SK-N-SH (cell line): ENCODE results near the gene ARRDC3. TPM values are rescaled to one million over a fixed set of nuclear protein-coding genes. Genes with fewer than 3 reads are reported as not detected.
"Not testable (repeated sequence)": the region's sequence is repeated elsewhere in the genome, so short reads cannot be mapped to it uniquely, and the experiment has no call there.

ENCODE experiments used
- CTCF ChIA-PET: fragments of 300-600, 350-600 bp; formaldehyde crosslinking; extraction: SDS; loops from one replicate; lab custom pipeline; 2021; lab: Yijun Ruan, JAX
- POLR2A ChIA-PET: fragments of 350-600 bp; sonication (Branson Sonifier 250); formaldehyde crosslinking; extraction: SDS; loops from one replicate; lab custom pipeline; 2020; ENCODE audit warnings: antibody characterized with exemption, inconsistent platforms; lab: Yijun Ruan, JAX
- DNase-seq: peaks from one replicate; pipeline ENCODE4 v3.0.0; 2012
- H2AFZ ChIP-seq: fragments of 200-600 bp; sonication (generic); 2 replicates; pipeline ENCODE4 v1.8.1; 2016; ENCODE audit warnings: antibody characterized with exemption, mild to moderate bottlenecking, low read depth
- H3F3A ChIP-seq: fragments of 200-600 bp; sonication (generic); replicated peaks from 2 replicates; pipeline ENCODE3; 2016; ENCODE audit warnings: antibody characterized with exemption, mild to moderate bottlenecking; ENCODE audit not compliant: insufficient read depth
- H3K27ac ChIP-seq, 2 experiments: fragments of 200-500 bp in 1 of 2; fragments of 200-600 bp in 1 of 2; sonication (Bioruptor generic) in 1 of 2; sonication (generic), shearing (Covaris generic) in 1 of 2; 2 replicates each; pipeline versions ENCODE4 v1.5.1 to v1.6.1; 2014 to 2016; ENCODE audit warnings: low read depth in 2 of 2, inconsistent platforms in 1 of 2, low read length in 1 of 2, mild to moderate bottlenecking in 1 of 2, mixed read lengths in 1 of 2
- H3K27me3 ChIP-seq: fragments of 200-600 bp; sonication (generic), shearing (Covaris generic); 2 replicates; pipeline ENCODE4 v1.6.1; 2016; ENCODE audit warnings: mixed run types; ENCODE audit not compliant: insufficient read depth
- H3K36me3 ChIP-seq, 2 experiments: fragments of 200-500 bp in 1 of 2; fragments of 200-600 bp in 1 of 2; sonication (Bioruptor generic) in 1 of 2; sonication (generic) in 1 of 2; replicated peaks in 1 of 2; 2 replicates each; pipeline versions ENCODE3 to v1.5.1; 2014 to 2016; ENCODE audit warnings: low read length in 1 of 2, mild to moderate bottlenecking in 1 of 2; ENCODE audit not compliant: insufficient read depth in 2 of 2, control insufficient read depth in 1 of 2
- H3K4me1 ChIP-seq, 2 experiments: fragments of 200-500 bp in 1 of 2; fragments of 200-600 bp in 1 of 2; sonication (Bioruptor generic) in 1 of 2; sonication (generic), shearing (Covaris generic) in 1 of 2; 2 replicates each; pipeline versions ENCODE4 v1.5.1 to v1.6.1; 2014 to 2016; ENCODE audit warnings: low read depth in 1 of 2, low read length in 1 of 2, mixed run types in 1 of 2; ENCODE audit not compliant: insufficient read depth in 2 of 2, control insufficient read depth in 1 of 2
- H3K4me2 ChIP-seq: fragments of 200-600 bp; sonication (generic), shearing (Covaris generic); 2 replicates; pipeline ENCODE4 v1.6.1; 2017; ENCODE audit warnings: mixed run types
- H3K4me3 ChIP-seq, 2 experiments: fragments of 200-500 bp in 1 of 2; fragments of 200-600 bp in 1 of 2; sonication (Bioruptor generic) in 1 of 2; sonication (generic), shearing (Covaris generic) in 1 of 2; 2 replicates each; pipeline versions ENCODE4 v1.5.1 to v1.8.1; 2014 to 2016; ENCODE audit warnings: low read depth in 2 of 2, inconsistent platforms in 1 of 2, low read length in 1 of 2, mild to moderate bottlenecking in 1 of 2, mixed read lengths in 1 of 2, moderate library complexity in 1 of 2
- H3K79me2 ChIP-seq: fragments of 200-600 bp; sonication (generic); 2 replicates; pipeline ENCODE4 v1.8.1; 2017; ENCODE audit warnings: mild to moderate bottlenecking; ENCODE audit not compliant: insufficient read depth
- H3K9ac ChIP-seq: fragments of 200-600 bp; sonication (generic); 2 replicates; pipeline ENCODE4 v1.6.1; 2017; ENCODE audit warnings: mixed run types
- H3K9me2 ChIP-seq: fragments of 200-600 bp; sonication (generic); 2 replicates; pipeline ENCODE4 v1.6.1; 2017; ENCODE audit warnings: mixed run types
- H3K9me3 ChIP-seq: fragments of 200-600 bp; sonication (generic); 2 replicates; pipeline ENCODE4 v1.6.1; 2017; ENCODE audit warnings: mixed run types, mild to moderate bottlenecking, moderate library complexity
- H4K20me1 ChIP-seq: fragments of 200-600 bp; sonication (generic); 2 replicates; pipeline ENCODE4 v1.6.1; 2017; ENCODE audit warnings: mild to moderate bottlenecking, mixed run types; ENCODE audit not compliant: insufficient read depth
- EP300 ChIP-seq, 2 experiments: IDR thresholded peaks; 2 replicates each; pipeline versions ENCODE4 v1.4.0 to v1.6.1; 2012; ENCODE audit warnings: borderline replicate concordance in 1 of 2, low read depth in 1 of 2, low read length in 1 of 2
- FOXM1 ChIP-seq: IDR thresholded peaks from 2 replicates; pipeline ENCODE4 v1.4.0; 2012; ENCODE audit warnings: low read depth, mild to moderate bottlenecking
- GABPA ChIP-seq: IDR thresholded peaks from 2 replicates; pipeline ENCODE4 v1.4.0; 2012; ENCODE audit warnings: low read depth, mild to moderate bottlenecking
- MEF2A ChIP-seq: IDR thresholded peaks from 2 replicates; pipeline ENCODE4 v1.4.0; 2012; ENCODE audit warnings: low read depth, borderline replicate concordance
- MXI1 ChIP-seq: IDR thresholded peaks from 2 replicates; pipeline ENCODE4 v1.6.1; 2012; ENCODE audit warnings: mild to moderate bottlenecking, low read depth, low read length, improper control_type of control experiment
- NFIC ChIP-seq: IDR thresholded peaks from 2 replicates; pipeline ENCODE4 v1.4.0; 2012; ENCODE audit warnings: borderline replicate concordance
- NRF1 ChIP-seq: IDR thresholded peaks from 2 replicates; pipeline ENCODE4 v1.6.1; 2012; ENCODE audit warnings: low read depth, mild to moderate bottlenecking, low read length
- RAD21 ChIP-seq: IDR thresholded peaks from 2 replicates; pipeline ENCODE4 v1.6.1; 2012; ENCODE audit warnings: mild to moderate bottlenecking, low read length
- RCOR1 ChIP-seq: fragments of 150-350 bp; IDR thresholded peaks from 2 replicates; pipeline ENCODE4 v1.6.1; 2017; ENCODE audit warnings: antibody characterized with exemption, low read length
- SIN3A ChIP-seq: IDR thresholded peaks from 2 replicates; pipeline ENCODE4 v1.6.1; 2012; ENCODE audit warnings: low read depth, mild to moderate bottlenecking, low read length, moderate library complexity, borderline replicate concordance
- SMC3 ChIP-seq: IDR thresholded peaks from 2 replicates; pipeline ENCODE4 v1.6.1; 2012; ENCODE audit warnings: low read depth, low read length, improper control_type of control experiment
- TCF12 ChIP-seq: IDR thresholded peaks from 2 replicates; pipeline ENCODE4 v1.4.0; 2012
- TEAD4 ChIP-seq: IDR thresholded peaks from 2 replicates; pipeline ENCODE4 v1.4.0; 2012; ENCODE audit warnings: mild to moderate bottlenecking, borderline replicate concordance; ENCODE audit not compliant: insufficient read depth
- YY1 ChIP-seq: IDR thresholded peaks from 2 replicates; pipeline ENCODE4 v1.4.0; 2012; ENCODE audit warnings: low read depth, mild to moderate bottlenecking
- WGBS: methylation state at CpG from one replicate; pipeline ENCODE4 v1.1.6; 2017; ENCODE audit warnings: low lambda C conversion rate; 5-methylcytosine and 5-hydroxymethylcytosine counted together
- polyA plus RNA-seq, 3 experiments: library from polyadenylated mRNA; depleted of rRNA; stranded (reverse); fragments of >200 nt; gene quantifications; 2 replicates each; pipeline ENCODE4 v1.2.3, GENCODE V29; 2012
- TF ChIP-seq, protein P1 (sequence below): IDR thresholded peaks from 2 replicates; pipeline ENCODE4 v1.4.0; 2012; ENCODE audit warnings: low read depth, borderline replicate concordance
- TF ChIP-seq, protein P2 (sequence below): IDR thresholded peaks from 2 replicates; pipeline ENCODE4 v1.6.1; 2012; ENCODE audit warnings: mild to moderate bottlenecking, low read depth, low read length, moderate library complexity

Gene ARRDC3
- polyA plus RNA-seq, 1 of the 3 experiments (the other 2 are of a cell fraction): 26.0 TPM

DNA sequence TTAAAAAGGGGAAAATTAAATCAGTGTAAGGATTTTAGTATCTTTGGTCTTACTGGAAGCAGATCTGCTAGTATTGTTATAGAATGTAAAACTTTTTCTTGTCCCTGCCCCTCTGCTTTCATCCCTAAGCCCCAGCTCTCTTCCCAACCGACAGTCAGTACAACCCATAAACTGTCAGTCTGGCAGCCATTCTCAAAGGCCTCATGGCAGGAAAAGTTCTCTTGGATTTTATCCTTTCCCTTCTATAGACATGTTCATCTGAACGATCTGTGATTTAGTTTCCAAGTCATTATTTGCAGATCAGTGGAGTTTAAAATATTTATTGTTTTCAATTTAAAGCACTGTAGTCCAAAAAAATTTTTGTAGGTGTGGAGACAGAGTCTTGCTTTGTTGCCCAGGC lies 39.2 kb downstream of the ARRDC3 start:
- CTCF ChIA-PET: no interaction called here
- Histone ChIP-seq H3K4me2 (no peak overlapping the region), H3K27me3 (no peaks in the 10 kb centered on the region), H3K4me3 (no peak overlapping the region), H3F3A (peaks cover 5% of the 10 kb centered on the region), H3K9ac (no peak overlapping the region), H2AFZ (no peak overlapping the region), H3K9me2 (no peaks in the 10 kb centered on the region), H3K79me2 (no peaks in the 10 kb centered on the region), H3K27ac (no peak overlapping the region), H4K20me1 (no peaks in the 10 kb centered on the region), H3K4me1 (peaks cover 3% of the 10 kb centered on the region in 2 experiments; a peak in 1 of 4 replicates), H3K9me3 (no peaks in the 10 kb centered on the region), H3K36me3 (no peaks in the 10 kb centered on the region)
- POLR2A ChIA-PET: interaction anchor here (1.4 kb wide), 1 partner anchor 37 kb away, joined by 3 read pairs; no protein-coding TSS in a partner anchor
- DNase-seq: no peak
- TF ChIP-seq SMC3 (no peak), SIN3A (no peak), RAD21 (no peak), MXI1 (no peak)
- TF ChIP-seq, protein P1, sequence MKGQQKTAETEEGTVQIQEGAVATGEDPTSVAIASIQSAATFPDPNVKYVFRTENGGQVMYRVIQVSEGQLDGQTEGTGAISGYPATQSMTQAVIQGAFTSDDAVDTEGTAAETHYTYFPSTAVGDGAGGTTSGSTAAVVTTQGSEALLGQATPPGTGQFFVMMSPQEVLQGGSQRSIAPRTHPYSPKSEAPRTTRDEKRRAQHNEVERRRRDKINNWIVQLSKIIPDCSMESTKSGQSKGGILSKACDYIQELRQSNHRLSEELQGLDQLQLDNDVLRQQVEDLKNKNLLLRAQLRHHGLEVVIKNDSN: no peak
- TF ChIP-seq, protein P2, sequence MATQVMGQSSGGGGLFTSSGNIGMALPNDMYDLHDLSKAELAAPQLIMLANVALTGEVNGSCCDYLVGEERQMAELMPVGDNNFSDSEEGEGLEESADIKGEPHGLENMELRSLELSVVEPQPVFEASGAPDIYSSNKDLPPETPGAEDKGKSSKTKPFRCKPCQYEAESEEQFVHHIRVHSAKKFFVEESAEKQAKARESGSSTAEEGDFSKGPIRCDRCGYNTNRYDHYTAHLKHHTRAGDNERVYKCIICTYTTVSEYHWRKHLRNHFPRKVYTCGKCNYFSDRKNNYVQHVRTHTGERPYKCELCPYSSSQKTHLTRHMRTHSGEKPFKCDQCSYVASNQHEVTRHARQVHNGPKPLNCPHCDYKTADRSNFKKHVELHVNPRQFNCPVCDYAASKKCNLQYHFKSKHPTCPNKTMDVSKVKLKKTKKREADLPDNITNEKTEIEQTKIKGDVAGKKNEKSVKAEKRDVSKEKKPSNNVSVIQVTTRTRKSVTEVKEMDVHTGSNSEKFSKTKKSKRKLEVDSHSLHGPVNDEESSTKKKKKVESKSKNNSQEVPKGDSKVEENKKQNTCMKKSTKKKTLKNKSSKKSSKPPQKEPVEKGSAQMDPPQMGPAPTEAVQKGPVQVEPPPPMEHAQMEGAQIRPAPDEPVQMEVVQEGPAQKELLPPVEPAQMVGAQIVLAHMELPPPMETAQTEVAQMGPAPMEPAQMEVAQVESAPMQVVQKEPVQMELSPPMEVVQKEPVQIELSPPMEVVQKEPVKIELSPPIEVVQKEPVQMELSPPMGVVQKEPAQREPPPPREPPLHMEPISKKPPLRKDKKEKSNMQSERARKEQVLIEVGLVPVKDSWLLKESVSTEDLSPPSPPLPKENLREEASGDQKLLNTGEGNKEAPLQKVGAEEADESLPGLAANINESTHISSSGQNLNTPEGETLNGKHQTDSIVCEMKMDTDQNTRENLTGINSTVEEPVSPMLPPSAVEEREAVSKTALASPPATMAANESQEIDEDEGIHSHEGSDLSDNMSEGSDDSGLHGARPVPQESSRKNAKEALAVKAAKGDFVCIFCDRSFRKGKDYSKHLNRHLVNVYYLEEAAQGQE: no peak
- 87% methylated on average over 2 of the region's 2 CpGs for WGBS

DNA sequence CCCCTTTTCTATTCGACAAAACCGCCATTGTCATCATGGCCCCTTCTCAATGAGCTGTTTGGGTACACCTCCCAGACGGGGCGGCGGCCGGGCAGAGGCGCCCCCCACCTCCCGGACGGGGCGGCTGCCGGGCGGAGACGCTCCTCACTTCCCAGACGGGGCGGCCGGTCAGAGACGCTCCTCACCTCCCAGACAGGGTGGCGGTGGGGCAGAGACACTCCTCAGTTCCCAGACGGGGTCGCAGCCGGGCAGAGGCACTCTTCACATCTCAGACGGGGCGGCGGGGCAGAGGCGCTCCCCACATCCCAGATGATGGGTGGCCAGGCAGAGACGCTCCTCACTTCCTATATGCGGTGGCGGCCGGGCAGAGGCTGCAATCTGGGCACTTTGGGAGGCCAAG lies 40.2 kb downstream of the ARRDC3 start:
- WGBS: 97% methylated on average over 26 of the region's 29 CpGs
- H3K27ac ChIP-seq, DNase-seq, H4K20me1 ChIP-seq, H2AFZ ChIP-seq, H3K4me2 ChIP-seq, H3K9me2 ChIP-seq, H3K9ac ChIP-seq, POLR2A ChIA-PET, CTCF ChIA-PET, H3K4me1 ChIP-seq, H3K9me3 ChIP-seq, H3K79me2 ChIP-seq, H3F3A ChIP-seq, H3K36me3 ChIP-seq, H3K4me3 ChIP-seq, H3K27me3 ChIP-seq: not testable (repeated sequence)

DNA sequence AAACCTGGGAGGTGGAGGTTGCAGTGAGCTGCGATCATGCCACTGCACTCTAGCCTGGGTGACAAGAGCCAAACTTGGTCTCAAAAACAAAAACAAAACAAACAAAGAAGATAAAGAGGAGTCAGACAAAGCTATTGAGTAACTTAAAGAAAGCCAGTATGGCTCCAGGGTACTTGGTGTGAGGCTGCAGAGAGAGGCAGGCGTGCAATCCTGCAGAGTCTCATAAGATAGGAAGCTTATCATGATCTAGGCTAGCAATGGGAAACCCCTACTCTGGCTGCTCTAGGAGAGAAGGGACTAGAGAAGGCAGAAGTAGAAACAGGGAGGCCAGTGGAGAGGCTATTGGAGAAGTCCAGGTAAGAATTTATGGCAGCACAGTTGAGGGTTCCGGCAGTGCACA lies 42.0 kb downstream of the ARRDC3 start:
- no peak overlapping the region for H3K4me2 ChIP-seq
- no peak for DNase-seq
- CTCF ChIA-PET: interaction anchor here (1.2 to 1.3 kb wide), 3 partner anchors 9 to 44 kb away, joined by 3 to 6 read pairs (median 4); no protein-coding TSS in a partner anchor
- peaks cover 3 to 4% of the 10 kb centered on the region in 2 experiments; a peak in 1 of 4 replicates for H3K4me1 ChIP-seq
- no peak overlapping the region for H3K9ac ChIP-seq
- WGBS: 77% methylated on average over 3 of the region's 3 CpGs
- H4K20me1 ChIP-seq: no peaks in the 10 kb centered on the region
- no peak overlapping the region for H3K4me3 ChIP-seq
- peaks cover 7% of the 10 kb centered on the region for H3F3A ChIP-seq
- H3K9me2 ChIP-seq: no peaks in the 10 kb centered on the region
- POLR2A ChIA-PET: no interaction called here
- H3K27me3 ChIP-seq: no peaks in the 10 kb centered on the region
- H3K9me3 ChIP-seq: no peaks in the 10 kb centered on the region
- H3K27ac ChIP-seq: no peak overlapping the region
- H3K79me2 ChIP-seq: no peaks in the 10 kb centered on the region
- no peak overlapping the region for H2AFZ ChIP-seq
- no peaks in the 10 kb centered on the region for H3K36me3 ChIP-seq
- no peak for TF ChIP-seq NFIC
- no peak for TF ChIP-seq YY1
- TF ChIP-seq FOXM1: no peak
- TF ChIP-seq SIN3A: no peak
- TF ChIP-seq RCOR1: no peak
- no peak for TF ChIP-seq TEAD4
- TF ChIP-seq MEF2A: no peak
- TF ChIP-seq, protein P1: no peak
- TF ChIP-seq NRF1: no peak
- no peak for TF ChIP-seq TCF12
- no peak for TF ChIP-seq RAD21
- TF ChIP-seq GABPA: no peak
- no peak for TF ChIP-seq EP300 (IDR thresholded peaks at IDR 0.05; ENCODE audit: borderline replicate concordance in 1 of 2, low read depth in 1 of 2, low read length in 1 of 2)
